Natural killer cell (primary cell): ENCODE results near the gene PIH1D1. TPM values are rescaled to one million over a fixed set of nuclear protein-coding genes. Genes with fewer than 3 reads are reported as not detected.
A peak's percentile ranks its signal among the peaks of the same experiment; 100 is the strongest.

Experiments used
- ATAC-seq, 3 donors: fragments of 150-1000 bp in 2 of 3; fragments of 200-7000 bp in 1 of 3; cut with Tn5 transposase; 1 replicate in 1 of 3; 2 replicates in 2 of 3; pipeline ENCODE4 v1.10.0; 2021; ENCODE audit warnings: mild to moderate bottlenecking in 2 of 3, moderate library complexity in 2 of 3
- DNase-seq, 2 donors: peaks; one replicate each; pipeline versions ENCODE4 v3.0.0 to v3.0.0-alpha.2; 2013 to 2021; ENCODE audit warnings: mixed read lengths in 1 of 2
- H3K27ac ChIP-seq: one replicate; pipeline ENCODE4 v1.5.1; 2013; ENCODE audit warnings: mild to moderate bottlenecking, low read length
- H3K27me3 ChIP-seq: one replicate; pipeline ENCODE4 v1.6.1; 2013; ENCODE audit warnings: low read length; ENCODE audit not compliant: control insufficient read depth, insufficient read depth
- H3K36me3 ChIP-seq: one replicate; pipeline ENCODE4 v1.6.1; 2013; ENCODE audit warnings: low read length; ENCODE audit not compliant: control insufficient read depth, insufficient read depth
- H3K4me1 ChIP-seq: one replicate; pipeline ENCODE4 v1.6.1; 2013; ENCODE audit warnings: low read length; ENCODE audit not compliant: control insufficient read depth, insufficient read depth
- H3K4me3 ChIP-seq: one replicate; pipeline ENCODE4 v1.5.1; 2013; ENCODE audit warnings: low read length
- H3K9me3 ChIP-seq: one replicate; pipeline ENCODE4 v1.6.1; 2013; ENCODE audit warnings: low read length; ENCODE audit not compliant: control insufficient read depth, insufficient read depth
- H3K27ac Mint-ChIP-seq, 2 donors: one replicate each; pipeline ENCODE4 v1.8.0; 2022; ENCODE audit warnings: mild to moderate bottlenecking in 2 of 2, mixed read lengths in 2 of 2, moderate library complexity in 1 of 2
- H3K27me3 Mint-ChIP-seq, 2 donors: one replicate each; pipeline ENCODE4 v1.8.0; 2022; ENCODE audit warnings: low read depth in 2 of 2, mixed read lengths in 2 of 2
- H3K36me3 Mint-ChIP-seq: one replicate; pipeline ENCODE4 v1.8.0; 2022; ENCODE audit warnings: mixed read lengths
- H3K4me1 Mint-ChIP-seq, 2 donors: one replicate each; pipeline ENCODE4 v1.8.0; 2022; ENCODE audit warnings: mixed read lengths in 2 of 2
- H3K4me3 Mint-ChIP-seq: one replicate; pipeline ENCODE4 v1.8.0; 2022; ENCODE audit warnings: mild to moderate bottlenecking, moderate library complexity, mixed read lengths
- H3K9me3 Mint-ChIP-seq, 2 donors: one replicate each; pipeline ENCODE4 v1.8.0; 2022; ENCODE audit warnings: mixed read lengths in 2 of 2
- WGBS: methylation state at CpG from one replicate; pipeline ENCODE4 v1.1.7; 2013; ENCODE audit warnings: missing lambda C conversion rate; ENCODE audit not compliant: insufficient coverage; 5-methylcytosine and 5-hydroxymethylcytosine counted together
- intact Hi-C: fragments of 100-400 bp; cut with micrococcal nuclease; formaldehyde crosslinking; loops from one replicate; pipeline ENCODE4 v1.14.2; 2022
- total RNA-seq, 4 donors: library from RNA; stranded (reverse); fragments of 120-200 nt in 1 of 4; gene quantifications; one replicate each; pipeline versions ENCODE4 v1.2.3 to v1.2.4, GENCODE V29; 2013 to 2022
- TF ChIP-seq, protein P1 (sequence below): fragments of 200-600 bp; IDR thresholded peaks from one replicate; pipeline ENCODE4 v1.8.0; 2022; ENCODE audit warnings: antibody characterized with exemption

PIH1D1 gene
- total RNA-seq, 3 donors from 2014 or later (not counting 1 experiment from before 2014, with no cell fraction given), result 112 to 149 (median 138) TPM

DNA sequence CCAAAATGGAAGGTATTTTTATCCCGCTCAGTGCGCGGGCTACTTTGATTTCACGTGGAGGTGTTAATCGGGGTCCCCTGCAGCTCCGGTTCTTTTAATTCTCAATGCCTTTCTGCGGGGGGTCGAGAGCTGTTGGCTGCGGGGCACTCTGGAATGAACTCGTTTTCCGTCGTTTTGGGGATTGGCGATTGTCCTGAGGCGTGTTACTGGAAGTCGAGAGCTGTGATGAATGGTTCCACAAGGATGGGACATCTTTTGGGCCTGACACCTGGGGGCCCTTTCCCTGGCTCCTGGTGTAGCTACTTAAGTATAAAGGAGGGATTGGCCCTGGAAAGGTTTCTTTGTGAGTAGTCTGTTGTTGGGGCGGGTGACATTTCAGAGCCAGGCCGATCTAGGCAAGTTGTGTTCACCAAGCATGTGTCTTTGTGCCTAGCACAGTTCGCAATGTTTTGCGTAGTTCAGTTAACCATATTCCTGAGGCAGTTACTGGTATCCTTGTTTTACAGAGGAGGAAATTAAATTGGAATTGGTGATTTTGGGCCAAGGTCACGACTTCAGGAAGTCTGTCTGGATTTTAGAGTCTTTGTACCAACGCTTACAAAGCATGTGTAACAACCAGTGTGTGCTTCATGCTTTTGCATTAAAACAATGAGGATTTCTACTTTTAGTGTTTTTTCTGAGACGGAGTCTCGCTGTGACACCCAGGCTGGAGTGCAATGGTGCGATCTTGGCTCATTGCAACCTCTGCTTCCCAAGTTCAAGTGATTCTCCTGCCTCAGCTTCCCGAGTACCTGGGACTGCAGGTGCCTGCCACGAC, 36.6 kb upstream of the PIH1D1 start:
- intact Hi-C loops, result loop anchor here (5.0 kb wide), 1 partner anchor 389 kb away; the partner anchor contains the start of genes AKT1S1 and TBC1D17
- 1% methylated on average over 26 of the region's 26 CpGs for WGBS
- peaks cover 8% of the 10 kb centered on the region for H3K36me3 Mint-ChIP-seq
- H3K9me3 Mint-ChIP-seq, result no peaks in the 10 kb centered on the region
- DNase-seq, result peak in 1 of 2 donors; percentile 49
- TF ChIP-seq, protein P1, sequence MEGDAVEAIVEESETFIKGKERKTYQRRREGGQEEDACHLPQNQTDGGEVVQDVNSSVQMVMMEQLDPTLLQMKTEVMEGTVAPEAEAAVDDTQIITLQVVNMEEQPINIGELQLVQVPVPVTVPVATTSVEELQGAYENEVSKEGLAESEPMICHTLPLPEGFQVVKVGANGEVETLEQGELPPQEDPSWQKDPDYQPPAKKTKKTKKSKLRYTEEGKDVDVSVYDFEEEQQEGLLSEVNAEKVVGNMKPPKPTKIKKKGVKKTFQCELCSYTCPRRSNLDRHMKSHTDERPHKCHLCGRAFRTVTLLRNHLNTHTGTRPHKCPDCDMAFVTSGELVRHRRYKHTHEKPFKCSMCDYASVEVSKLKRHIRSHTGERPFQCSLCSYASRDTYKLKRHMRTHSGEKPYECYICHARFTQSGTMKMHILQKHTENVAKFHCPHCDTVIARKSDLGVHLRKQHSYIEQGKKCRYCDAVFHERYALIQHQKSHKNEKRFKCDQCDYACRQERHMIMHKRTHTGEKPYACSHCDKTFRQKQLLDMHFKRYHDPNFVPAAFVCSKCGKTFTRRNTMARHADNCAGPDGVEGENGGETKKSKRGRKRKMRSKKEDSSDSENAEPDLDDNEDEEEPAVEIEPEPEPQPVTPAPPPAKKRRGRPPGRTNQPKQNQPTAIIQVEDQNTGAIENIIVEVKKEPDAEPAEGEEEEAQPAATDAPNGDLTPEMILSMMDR, result no peak
- H3K27me3 Mint-ChIP-seq, result no peaks in the 10 kb centered on the region
- peak overlapping the region; percentile 93 for H3K4me3 ChIP-seq
- peak overlapping the region; percentile 85 for H3K27ac ChIP-seq
- H3K4me1 Mint-ChIP-seq, result peaks cover 31 to 37% of the 10 kb centered on the region in 2 donors
- H3K27ac Mint-ChIP-seq, result peak overlapping the region; percentile 92 to 98
- H3K4me3 Mint-ChIP-seq, result peak overlapping the region; percentile 95
- H3K27me3 ChIP-seq, result no peaks in the 10 kb centered on the region
- peaks cover 45% of the 10 kb centered on the region for H3K4me1 ChIP-seq
- H3K36me3 ChIP-seq, result peaks cover 51% of the 10 kb centered on the region
- ATAC-seq, result no peak
- no peaks in the 10 kb centered on the region for H3K9me3 ChIP-seq

- DNase-seq, result peak; percentile 99 to 100
- H3K27me3 Mint-ChIP-seq, result no peaks in the 10 kb centered on the region
- intact Hi-C loops, result loop anchor here (1.0 to 5.0 kb wide), 3 partner anchors 9 to 390 kb away; partner anchors contain the start of genes AKT1S1, ALDH16A1, RPS11 and TBC1D17
- no peaks in the 10 kb centered on the region for H3K9me3 ChIP-seq
- H3K4me1 Mint-ChIP-seq, result peaks cover 25 to 29% of the 10 kb centered on the region in 2 donors
- H3K4me3 ChIP-seq, result peak within 1 kb of the TSS; percentile 93
- peak; percentile 90 to 98 (median 94) for ATAC-seq
- H3K27ac Mint-ChIP-seq, result peak within 1 kb of the TSS; percentile 92 to 98
- H3K4me1 ChIP-seq, result peaks cover 43% of the 10 kb centered on the region
- H3K9me3 Mint-ChIP-seq, result no peaks in the 10 kb centered on the region
- no peaks in the 10 kb centered on the region for H3K27me3 ChIP-seq
- peak within 1 kb of the TSS; percentile 95 for H3K4me3 Mint-ChIP-seq
- H3K36me3 Mint-ChIP-seq, result peaks cover 1% of the 10 kb centered on the region
- TF ChIP-seq, protein P1, result no peak
- WGBS, result under 1% methylated on average over 57 of the region's 57 CpGs
- peak within 1 kb of the TSS; percentile 85 for H3K27ac ChIP-seq
- H3K36me3 ChIP-seq, result peaks cover 48% of the 10 kb centered on the region
These were observed 35.8 kb upstream of the PIH1D1 start, which contains the start of gene RPL13A for GRCh38 chr19:49487277-49488045. Gene RPL13A, plus strand, starts transcription at chr19:49487608. Its CDS starts 22 bp downstream, at chr19:49487630.

DNA sequence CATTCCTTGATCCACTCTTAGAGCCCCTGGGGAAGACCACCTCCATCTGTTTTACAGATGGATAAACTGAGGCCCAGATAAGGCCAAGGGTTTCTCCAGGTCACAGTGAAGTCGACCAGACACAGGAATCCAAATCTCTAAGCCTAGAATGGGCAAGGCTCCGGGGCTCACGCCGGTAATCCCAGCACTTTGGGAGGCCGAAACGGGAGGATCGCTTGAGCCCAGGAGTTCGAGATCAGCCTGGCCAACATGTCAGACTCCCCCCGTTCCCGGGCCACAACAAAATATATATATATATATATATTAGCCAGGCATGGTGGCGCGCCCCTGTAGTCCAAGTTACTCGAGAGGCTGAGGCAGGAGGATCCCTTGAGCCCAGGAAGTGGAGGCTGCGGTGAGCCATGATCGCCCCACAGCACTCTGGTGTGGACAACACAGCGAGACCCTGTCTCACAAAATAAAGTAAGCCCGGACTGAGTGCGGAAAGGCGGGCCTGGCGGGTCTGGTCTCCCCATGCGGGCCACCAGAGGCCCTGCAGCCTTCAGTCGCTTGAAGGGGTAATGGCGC, 35.2 kb upstream of the PIH1D1 start:
- no peaks in the 10 kb centered on the region for H3K27me3 Mint-ChIP-seq
- WGBS, result 59% methylated on average over 19 of the region's 23 CpGs
- no peaks in the 10 kb centered on the region for H3K36me3 Mint-ChIP-seq
- no peak for DNase-seq
- Histone ChIP-seq H3K27ac (peak overlapping the region; percentile 85), H3K4me1 (peaks cover 43% of the 10 kb centered on the region), H3K4me3 (no peak overlapping the region), H3K36me3 (peaks cover 42% of the 10 kb centered on the region), H3K27me3 (no peaks in the 10 kb centered on the region), H3K9me3 (no peaks in the 10 kb centered on the region)
- H3K4me1 Mint-ChIP-seq, result peaks cover 23 to 29% of the 10 kb centered on the region in 2 donors
- TF ChIP-seq, protein P1, result no peak
- no peak for ATAC-seq
- no peaks in the 10 kb centered on the region for H3K9me3 Mint-ChIP-seq
- peak overlapping the region; percentile 95 for H3K4me3 Mint-ChIP-seq
- H3K27ac Mint-ChIP-seq, result peak overlapping the region; percentile 92 to 98
- intact Hi-C loops, result loop anchor here (1.0 to 5.0 kb wide), 3 partner anchors 10 to 391 kb away; partner anchors contain the start of genes AKT1S1, ALDH16A1, RPS11 and TBC1D17
